Left lung (tissue), 10 donors: ENCODE data around the gene MCC. TPM values are rescaled to one million over a fixed set of nuclear protein-coding genes. Genes with fewer than 3 reads are reported as not detected.

ENCODE experiments used
- ATAC-seq: fragments of 200-7000 bp; cut with Tn5 transposase; one replicate; pipeline ENCODE4 v1.9.1; 2020; ENCODE audit warnings: moderate library complexity
- DNase-seq, 4 donors: peaks; one replicate each; pipeline ENCODE4 v3.0.0-alpha.2; 2013 to 2020
- H3K27ac ChIP-seq, 2 donors: fragments of 200-600 bp; sonication (generic) in 1 of 2; one replicate each; pipeline versions ENCODE4 v1.5.0 to v1.8.0; 2020 to 2021
- H3K27me3 ChIP-seq, 2 donors: fragments of 200-600 bp; sonication (generic) in 1 of 2; one replicate each; pipeline versions ENCODE4 v1.5.0 to v1.8.0; 2020 to 2021
- H3K36me3 ChIP-seq, 2 donors: fragments of 200-600 bp; sonication (generic) in 1 of 2; one replicate each; pipeline versions ENCODE4 v1.5.0 to v1.8.0; 2020 to 2021
- H3K4me1 ChIP-seq, 2 donors: fragments of 200-600 bp; one replicate each; pipeline ENCODE4 v1.8.0; 2021
- H3K4me3 ChIP-seq, 2 donors: fragments of 200-600 bp; sonication (generic) in 1 of 2; one replicate each; pipeline versions ENCODE4 v1.5.0 to v1.8.0; 2020 to 2021; ENCODE audit warnings: mild to moderate bottlenecking in 1 of 2
- H3K9me3 ChIP-seq, 2 donors: fragments of 200-600 bp; sonication (generic) in 1 of 2; one replicate each; pipeline versions ENCODE4 v1.5.0 to v1.8.0; 2020 to 2021
- CTCF ChIP-seq, 2 donors: fragments of 200-600 bp; sonication (generic) in 1 of 2; IDR thresholded peaks; one replicate each; pipeline versions ENCODE4 v1.5.0 to v1.8.0; 2021; ENCODE audit warnings: antibody characterized with exemption in 2 of 2
- intact Hi-C, 2 donors: fragments of 100-400 bp; cut with DNase I; formaldehyde crosslinking; loops; one replicate each; pipeline versions ENCODE4 v1.11.2 to v1.14.2; 2022
- polyA plus RNA-seq, 6 donors: library from polyadenylated mRNA; unstranded; fragments of 120-200 nt; gene quantifications; one replicate each; pipeline ENCODE4 v1.2.1, GENCODE V29; 2013; ENCODE audit not compliant: insufficient read length in 6 of 6
- total RNA-seq, 2 donors: library from RNA; stranded (reverse); fragmentation: NEBNext Ultra II Directional; extraction: Animal tissue kit (Norgen Biotek cat#: 25700); gene quantifications; one replicate each; pipeline ENCODE4 v1.2.1, GENCODE V29; 2021
- donor health status: DM: no; HTN: yes; CAD: no.
- donor health status: DM: no; HTN: no; CAD: no.

Gene MCC
- total and polyA plus RNA-seq, 8 donors: 12.5 to 18.4 (median 16.1) TPM

- Histone ChIP-seq H3K4me3 (no peak overlapping the region), H3K9me3 (no peaks in the 10 kb centered on the region), H3K36me3 (no peaks in the 10 kb centered on the region), H3K27me3 (no peaks in the 10 kb centered on the region), H3K27ac (no peak overlapping the region), H3K4me1 (peaks cover 0 to 2% of the 10 kb centered on the region in 2 donors)
- no peak for ATAC-seq
- no peak for TF ChIP-seq CTCF (IDR thresholded peaks at IDR 0.05)
- no peak for DNase-seq
- intact Hi-C loops: no loop called here
Measured at GRCh38 chr5:113278976-113279375, 209.3 kb downstream of the MCC start.

- no peak for TF ChIP-seq CTCF (IDR thresholded peaks at IDR 0.05)
- H3K4me1 ChIP-seq: peaks cover 2 to 3% of the 10 kb centered on the region in 2 donors
- H3K36me3 ChIP-seq: no peaks in the 10 kb centered on the region
- no peak overlapping the region for H3K4me3 ChIP-seq
- H3K27me3 ChIP-seq: no peaks in the 10 kb centered on the region
- no peaks in the 10 kb centered on the region for H3K9me3 ChIP-seq
- ATAC-seq (no peak), DNase-seq (no peak)
- intact Hi-C loops: no loop called here
- no peak overlapping the region for H3K27ac ChIP-seq
Measured at GRCh38 chr5:113276493-113276892, 211.8 kb downstream of the MCC start.

GRCh38 chr5:113276001-113276400, 212.3 kb downstream of the MCC start:
- no peak for DNase-seq
- intact Hi-C loops: no loop called here
- H3K27ac ChIP-seq: no peak overlapping the region
- H3K27me3 ChIP-seq: no peaks in the 10 kb centered on the region
- no peaks in the 10 kb centered on the region for H3K9me3 ChIP-seq
- TF ChIP-seq CTCF (IDR thresholded peaks at IDR 0.05): no peak
- H3K36me3 ChIP-seq: no peaks in the 10 kb centered on the region
- peaks cover 2 to 6% of the 10 kb centered on the region in 2 donors for H3K4me1 ChIP-seq
- no peak overlapping the region for H3K4me3 ChIP-seq
- ATAC-seq: no peak

GRCh38 chr5:113274836-113275414, 213.3 kb downstream of the MCC start:
- H3K4me1 ChIP-seq: peaks cover 2 to 6% of the 10 kb centered on the region in 2 donors
- H3K9me3 ChIP-seq: no peaks in the 10 kb centered on the region
- H3K27me3 ChIP-seq: no peaks in the 10 kb centered on the region
- no peak overlapping the region for H3K4me3 ChIP-seq
- ATAC-seq: no peak
- intact Hi-C loops: no loop called here
- TF ChIP-seq CTCF (IDR thresholded peaks at IDR 0.05): no peak
- no peak for DNase-seq
- no peak overlapping the region for H3K27ac ChIP-seq
- no peaks in the 10 kb centered on the region for H3K36me3 ChIP-seq

- no peak overlapping the region for H3K4me3 ChIP-seq
- no peak for DNase-seq
- no peak for TF ChIP-seq CTCF (IDR thresholded peaks at IDR 0.05)
- ATAC-seq: no peak
- no peaks in the 10 kb centered on the region for H3K9me3 ChIP-seq
- no peaks in the 10 kb centered on the region for H3K27me3 ChIP-seq
- H3K36me3 ChIP-seq: no peaks in the 10 kb centered on the region
- peaks cover 2 to 6% of the 10 kb centered on the region in 2 donors for H3K4me1 ChIP-seq
- no peak overlapping the region for H3K27ac ChIP-seq
- intact Hi-C loops: no loop called here
Measured at GRCh38 chr5:113273948-113274347, 214.3 kb downstream of the MCC start.
